ENCODE data around the gene JARID2. TPM values are rescaled to one million over a fixed set of nuclear protein-coding genes. Genes with fewer than 3 reads are reported as not detected.

The JARID2 gene
- total RNA-seq, 2 donors from 2014 or later = 8.3 to 12.8 TPM

DNA sequence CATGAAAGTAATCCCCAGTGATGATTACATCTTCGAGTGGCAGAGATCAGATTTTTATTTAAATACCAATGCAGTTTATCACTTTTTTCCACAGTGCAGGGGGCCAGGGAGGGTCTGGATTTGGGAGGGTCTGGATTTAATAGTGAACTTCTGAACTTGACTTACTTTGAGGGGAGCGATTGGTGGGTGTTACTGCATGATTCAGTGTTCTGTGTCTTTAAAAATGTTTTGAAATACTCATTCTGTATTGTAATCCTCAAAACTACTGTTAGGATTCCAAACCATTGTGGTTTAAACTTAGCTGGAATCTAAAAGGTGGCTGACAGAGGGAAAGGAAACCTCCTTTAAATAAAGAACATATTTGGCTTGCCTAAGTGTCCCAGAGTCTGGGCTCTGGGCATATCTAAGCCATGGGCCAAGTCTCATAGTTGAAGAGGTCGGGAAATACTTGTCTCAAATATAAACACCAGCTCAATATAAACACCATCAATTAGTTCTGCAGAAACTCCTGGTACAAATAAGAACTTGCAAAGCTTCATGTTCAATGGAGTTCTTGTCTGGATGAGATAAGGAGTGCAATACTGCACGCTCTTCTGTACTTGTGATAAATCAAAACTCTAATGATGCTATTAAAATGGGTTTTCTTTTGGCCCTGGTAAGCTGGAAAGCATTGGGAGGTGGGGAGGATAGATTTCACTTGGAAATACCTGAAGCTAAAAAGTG is 14.4 kb downstream of the JARID2 start:
- H3K27ac ChIP-seq = no peak overlapping the region
- no peaks in the 10 kb centered on the region for H3K36me3 ChIP-seq
- TF ChIP-seq, protein P1, sequence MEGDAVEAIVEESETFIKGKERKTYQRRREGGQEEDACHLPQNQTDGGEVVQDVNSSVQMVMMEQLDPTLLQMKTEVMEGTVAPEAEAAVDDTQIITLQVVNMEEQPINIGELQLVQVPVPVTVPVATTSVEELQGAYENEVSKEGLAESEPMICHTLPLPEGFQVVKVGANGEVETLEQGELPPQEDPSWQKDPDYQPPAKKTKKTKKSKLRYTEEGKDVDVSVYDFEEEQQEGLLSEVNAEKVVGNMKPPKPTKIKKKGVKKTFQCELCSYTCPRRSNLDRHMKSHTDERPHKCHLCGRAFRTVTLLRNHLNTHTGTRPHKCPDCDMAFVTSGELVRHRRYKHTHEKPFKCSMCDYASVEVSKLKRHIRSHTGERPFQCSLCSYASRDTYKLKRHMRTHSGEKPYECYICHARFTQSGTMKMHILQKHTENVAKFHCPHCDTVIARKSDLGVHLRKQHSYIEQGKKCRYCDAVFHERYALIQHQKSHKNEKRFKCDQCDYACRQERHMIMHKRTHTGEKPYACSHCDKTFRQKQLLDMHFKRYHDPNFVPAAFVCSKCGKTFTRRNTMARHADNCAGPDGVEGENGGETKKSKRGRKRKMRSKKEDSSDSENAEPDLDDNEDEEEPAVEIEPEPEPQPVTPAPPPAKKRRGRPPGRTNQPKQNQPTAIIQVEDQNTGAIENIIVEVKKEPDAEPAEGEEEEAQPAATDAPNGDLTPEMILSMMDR (IDR thresholded peaks at IDR 0.05) = no peak
- no peaks in the 10 kb centered on the region for H3K27me3 ChIP-seq (replicated peaks; ENCODE audit: insufficient read depth)
- DNase-seq (ENCODE audit: low spot score) (no peak), ATAC-seq (ENCODE audit: insufficient number of reproducible peaks, low FRiP score, low read depth) (no peak)
- peaks cover 30 to 47% of the 10 kb centered on the region in 2 donors for H3K4me1 ChIP-seq (ENCODE audit: control insufficient read depth in 1 of 2, low read depth in 2 of 2)
- no peak overlapping the region for H3K4me3 ChIP-seq
- H3K9me3 ChIP-seq = no peaks in the 10 kb centered on the region

DNA sequence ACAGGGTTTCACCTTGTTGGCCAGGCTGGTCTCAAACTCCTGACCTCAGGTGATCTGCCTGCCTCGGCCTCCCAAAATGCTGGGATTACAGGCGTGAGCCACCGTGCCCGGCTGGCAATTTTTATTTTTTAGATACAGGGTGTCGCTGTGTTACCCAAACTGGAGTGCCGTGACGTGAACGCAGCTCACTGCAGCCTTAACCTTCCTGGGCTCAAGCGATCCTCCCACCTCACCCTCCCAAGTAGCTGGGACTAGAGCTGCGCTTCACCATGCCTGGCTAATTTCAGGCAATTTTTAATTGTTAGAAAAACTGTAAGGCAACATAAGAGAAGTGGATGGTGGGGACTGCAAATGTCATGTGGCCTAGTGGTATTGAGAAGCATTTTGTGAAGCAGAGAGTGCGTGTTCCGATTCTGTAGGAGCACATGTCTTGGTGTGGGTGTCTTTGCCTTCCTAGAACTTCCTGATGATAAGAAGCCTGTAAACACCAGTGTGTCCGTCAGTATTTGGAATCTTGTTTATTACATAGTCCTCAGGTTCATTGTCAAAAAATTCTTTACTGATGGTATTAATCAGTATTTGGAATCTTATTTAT is 18.0 kb downstream of the JARID2 start:
- ATAC-seq (ENCODE audit: insufficient number of reproducible peaks, low FRiP score, low read depth) (no peak), DNase-seq (ENCODE audit: low spot score) (no peak)
- H3K27me3 ChIP-seq (replicated peaks; ENCODE audit: insufficient read depth) = no peaks in the 10 kb centered on the region
- no peaks in the 10 kb centered on the region for H3K9me3 ChIP-seq
- TF ChIP-seq, protein P1 (IDR thresholded peaks at IDR 0.05) = no peak
- no peak overlapping the region for H3K27ac ChIP-seq
- H3K36me3 ChIP-seq = no peaks in the 10 kb centered on the region
- H3K4me1 ChIP-seq (ENCODE audit: control insufficient read depth in 1 of 2, low read depth in 2 of 2) = peaks cover 30 to 50% of the 10 kb centered on the region in 2 donors
- no peak overlapping the region for H3K4me3 ChIP-seq

DNA sequence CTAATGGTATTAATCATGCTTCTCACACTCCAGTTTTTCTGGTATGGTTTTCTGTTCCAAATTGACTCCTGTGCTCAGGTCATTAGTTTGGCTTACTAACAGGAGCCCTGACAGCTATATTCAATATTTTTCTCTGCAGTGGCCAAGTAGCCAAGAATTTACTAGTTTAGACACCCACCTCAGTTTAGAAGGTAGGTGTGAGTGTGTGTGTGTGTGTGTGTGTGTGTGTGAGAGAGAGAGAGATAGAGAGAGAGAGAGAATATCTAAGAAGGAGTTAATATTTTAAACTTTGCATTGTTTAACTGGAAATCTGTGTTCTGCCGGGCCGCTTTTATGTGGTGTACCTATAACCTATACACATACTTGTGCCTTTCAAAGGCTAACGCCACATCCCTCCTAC is 18.5 kb downstream of the JARID2 start:
- no peaks in the 10 kb centered on the region for H3K9me3 ChIP-seq
- ATAC-seq (ENCODE audit: insufficient number of reproducible peaks, low FRiP score, low read depth) (no peak), DNase-seq (ENCODE audit: low spot score) (no peak)
- no peaks in the 10 kb centered on the region for H3K27me3 ChIP-seq (replicated peaks; ENCODE audit: insufficient read depth)
- H3K27ac ChIP-seq = no peak overlapping the region
- TF ChIP-seq, protein P1 (IDR thresholded peaks at IDR 0.05) = no peak
- no peak overlapping the region for H3K4me3 ChIP-seq
- H3K4me1 ChIP-seq (ENCODE audit: control insufficient read depth in 1 of 2, low read depth in 2 of 2) = peaks cover 28 to 49% of the 10 kb centered on the region in 2 donors
- H3K36me3 ChIP-seq = no peaks in the 10 kb centered on the region

DNA sequence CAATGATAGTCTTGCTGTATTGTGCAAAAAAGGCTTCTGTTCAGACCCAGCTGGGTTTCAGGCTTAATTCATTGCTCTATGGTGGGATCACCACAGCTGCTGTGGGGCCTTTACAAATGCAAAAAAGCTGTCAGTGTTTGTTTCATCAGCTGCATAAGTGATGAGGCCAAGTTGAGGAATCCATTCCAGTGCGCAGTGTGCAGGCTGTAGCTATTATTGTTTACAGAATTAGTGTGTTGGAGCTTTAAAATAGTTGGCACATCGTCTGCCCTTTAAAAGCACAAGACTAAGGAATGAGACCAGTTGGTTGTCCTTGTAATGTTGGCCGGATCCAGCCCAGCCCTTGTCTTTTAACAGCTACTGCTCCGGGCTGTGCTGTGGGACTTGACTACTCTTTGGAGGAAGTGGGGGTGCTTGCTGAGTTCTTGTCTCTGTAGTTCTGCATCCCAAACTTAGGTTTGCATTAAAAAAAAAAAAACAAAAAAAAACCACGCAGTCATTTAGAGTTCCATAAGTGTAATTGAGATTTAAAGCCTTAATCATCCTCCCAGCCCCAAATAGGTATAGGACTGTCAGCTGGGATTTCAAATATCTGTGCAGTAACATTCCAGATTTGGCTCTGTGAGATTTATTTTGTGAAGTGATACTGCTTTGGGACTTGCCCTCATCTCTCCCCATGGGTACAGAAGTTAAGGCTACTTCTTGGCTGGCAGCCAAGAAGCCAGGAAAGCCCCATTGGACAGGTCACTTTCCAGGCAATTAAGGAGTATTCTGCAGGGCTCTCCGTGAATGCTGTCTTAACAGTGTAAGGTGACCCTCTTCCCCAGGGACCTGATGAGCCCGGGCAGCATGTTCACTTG is 19.3 kb downstream of the JARID2 start:
- Histone ChIP-seq H3K27ac (no peak overlapping the region), H3K4me3 (no peak overlapping the region), H3K36me3 (no peaks in the 10 kb centered on the region), H3K9me3 (no peaks in the 10 kb centered on the region), H3K4me1 (ENCODE audit: control insufficient read depth in 1 of 2, low read depth in 2 of 2) (peaks cover 23 to 41% of the 10 kb centered on the region in 2 donors), H3K27me3 (replicated peaks; ENCODE audit: insufficient read depth) (no peaks in the 10 kb centered on the region)
- ATAC-seq (ENCODE audit: insufficient number of reproducible peaks, low FRiP score, low read depth) (no peak), DNase-seq (ENCODE audit: low spot score) (no peak)
- TF ChIP-seq, protein P1 (IDR thresholded peaks at IDR 0.05) = no peak

DNA sequence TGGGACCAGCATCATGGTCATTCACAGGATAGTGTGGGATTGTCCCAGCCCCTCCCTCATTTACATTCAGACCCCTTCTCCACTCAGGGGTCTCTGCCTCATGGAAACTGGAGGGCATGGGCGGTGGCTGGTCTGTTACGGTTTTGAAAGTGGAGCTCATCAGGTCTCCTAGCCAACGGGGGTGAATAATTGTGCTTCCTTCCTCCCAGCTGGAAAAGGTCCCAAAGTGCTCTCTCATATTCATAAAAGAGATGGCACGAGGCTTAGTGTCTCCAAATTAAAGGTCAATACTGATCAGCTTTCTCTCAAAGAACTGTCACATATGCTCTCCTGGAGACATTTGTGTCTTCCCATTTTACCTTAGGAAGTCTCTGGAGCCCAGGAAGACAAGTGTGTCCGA is 19.9 kb downstream of the JARID2 start:
- no peaks in the 10 kb centered on the region for H3K27me3 ChIP-seq (replicated peaks; ENCODE audit: insufficient read depth)
- ATAC-seq (ENCODE audit: insufficient number of reproducible peaks, low FRiP score, low read depth) (no peak), DNase-seq (ENCODE audit: low spot score) (no peak)
- no peaks in the 10 kb centered on the region for H3K36me3 ChIP-seq
- no peaks in the 10 kb centered on the region for H3K9me3 ChIP-seq
- H3K4me3 ChIP-seq = no peak overlapping the region
- no peak overlapping the region for H3K27ac ChIP-seq
- peaks cover 17 to 39% of the 10 kb centered on the region in 2 donors for H3K4me1 ChIP-seq (ENCODE audit: control insufficient read depth in 1 of 2, low read depth in 2 of 2)
- TF ChIP-seq, protein P1 (IDR thresholded peaks at IDR 0.05) = no peak

Measured in thoracic aorta (tissue), 2 donors.